HG03097 (cell line): ENCODE results near the gene AEN.
A peak's percentile ranks its signal among the peaks of the same experiment; 100 is the strongest.

Experiments
- ATAC-seq: cut with Tn5 transposase; IDR thresholded peaks from one replicate; pipeline ENCODE4 v1.9.1; 2021; ENCODE audit not compliant: unreplicated experiment, low FRiP score

The AEN gene

GRCh38 chr15:88620995-88621772 is at the start of gene AEN:
AEN (plus strand) TSS chr15:88621340; CDS start chr15:88626210, 4,870 bp downstream.
- ATAC-seq: peak; percentile 93

- ATAC-seq: no peak
Observed at GRCh38 chr15:88571852-88572259, 49.3 kb upstream of the AEN start.

- ATAC-seq: no peak
Observed at GRCh38 chr15:88574077-88574476, 47.1 kb upstream of the AEN start.

- ATAC-seq: no peak
Observed at GRCh38 chr15:88574655-88575054, 46.5 kb upstream of the AEN start.

GRCh38 chr15:88579322-88579721 is 41.8 kb upstream of the AEN start:
- ATAC-seq: no peak

GRCh38 chr15:88580532-88580931 is 40.6 kb upstream of the AEN start:
- no peak for ATAC-seq

GRCh38 chr15:88586401-88587162 is 34.6 kb upstream of the AEN start:
- ATAC-seq: no peak

GRCh38 chr15:88590759-88591158 is 30.4 kb upstream of the AEN start:
- no peak for ATAC-seq

GRCh38 chr15:88591384-88591783 is 29.8 kb upstream of the AEN start:
- no peak for ATAC-seq

- no peak for ATAC-seq
Observed at GRCh38 chr15:88603885-88604284, 17.3 kb upstream of the AEN start.

GRCh38 chr15:88604381-88605188 is 16.6 kb upstream of the AEN start:
- no peak for ATAC-seq

- ATAC-seq: no peak
Observed at GRCh38 chr15:88605189-88606069, 15.7 kb upstream of the AEN start.

GRCh38 chr15:88606070-88606794 is 14.9 kb upstream of the AEN start:
- no peak for ATAC-seq

GRCh38 chr15:88607951-88608350 is 13.2 kb upstream of the AEN start:
- ATAC-seq: no peak

- no peak for ATAC-seq
Observed at GRCh38 chr15:88608607-88609181, 12.4 kb upstream of the AEN start.

GRCh38 chr15:88609344-88610090 is 11.6 kb upstream of the AEN start:
- no peak for ATAC-seq

- ATAC-seq: no peak
Observed at GRCh38 chr15:88610701-88611231, 10.4 kb upstream of the AEN start.

- ATAC-seq: no peak
Observed at GRCh38 chr15:88612186-88612796, 8.8 kb upstream of the AEN start.
